ENCODE results near the gene PDGFD.

The PDGFD gene

GRCh38 chr11:104136861-104137260 is 27.1 kb downstream of the PDGFD start:
- Histone ChIP-seq H3K36me3 (ENCODE audit: control insufficient read depth, insufficient read depth, low read length) (no peaks in the 10 kb centered on the region), H3K4me1 (ENCODE audit: control insufficient read depth, insufficient read depth, low read length) (no peaks in the 10 kb centered on the region), H3K4me3 (ENCODE audit: low read depth, low read length) (no peak overlapping the region), H3K9me3 (ENCODE audit: control insufficient read depth, insufficient read depth, low read length) (no peaks in the 10 kb centered on the region), H3K27me3 (ENCODE audit: control insufficient read depth, insufficient read depth, low read length) (no peaks in the 10 kb centered on the region), H3K9ac (ENCODE audit: low read depth, low read length) (no peak overlapping the region)

- H3K36me3 ChIP-seq (ENCODE audit: control insufficient read depth, insufficient read depth, low read length) = no peaks in the 10 kb centered on the region
- no peak overlapping the region for H3K4me3 ChIP-seq (ENCODE audit: low read depth, low read length)
- H3K4me1 ChIP-seq (ENCODE audit: control insufficient read depth, insufficient read depth, low read length) = no peaks in the 10 kb centered on the region
- H3K9ac ChIP-seq (ENCODE audit: low read depth, low read length) = no peak overlapping the region
- no peaks in the 10 kb centered on the region for H3K9me3 ChIP-seq (ENCODE audit: control insufficient read depth, insufficient read depth, low read length)
- H3K27me3 ChIP-seq (ENCODE audit: control insufficient read depth, insufficient read depth, low read length) = no peaks in the 10 kb centered on the region
Measured at GRCh38 chr11:104134745-104135144, 29.2 kb downstream of the PDGFD start.

GRCh38 chr11:104130161-104130560 is 33.8 kb downstream of the PDGFD start:
- no peaks in the 10 kb centered on the region for H3K27me3 ChIP-seq (ENCODE audit: control insufficient read depth, insufficient read depth, low read length)
- no peaks in the 10 kb centered on the region for H3K36me3 ChIP-seq (ENCODE audit: control insufficient read depth, insufficient read depth, low read length)
- H3K4me3 ChIP-seq (ENCODE audit: low read depth, low read length) = no peak overlapping the region
- no peaks in the 10 kb centered on the region for H3K9me3 ChIP-seq (ENCODE audit: control insufficient read depth, insufficient read depth, low read length)
- no peaks in the 10 kb centered on the region for H3K4me1 ChIP-seq (ENCODE audit: control insufficient read depth, insufficient read depth, low read length)
- no peak overlapping the region for H3K9ac ChIP-seq (ENCODE audit: low read depth, low read length)

- no peaks in the 10 kb centered on the region for H3K9me3 ChIP-seq (ENCODE audit: control insufficient read depth, insufficient read depth, low read length)
- no peak overlapping the region for H3K4me3 ChIP-seq (ENCODE audit: low read depth, low read length)
- H3K4me1 ChIP-seq (ENCODE audit: control insufficient read depth, insufficient read depth, low read length) = no peaks in the 10 kb centered on the region
- H3K27me3 ChIP-seq (ENCODE audit: control insufficient read depth, insufficient read depth, low read length) = no peaks in the 10 kb centered on the region
- H3K9ac ChIP-seq (ENCODE audit: low read depth, low read length) = no peak overlapping the region
- no peaks in the 10 kb centered on the region for H3K36me3 ChIP-seq (ENCODE audit: control insufficient read depth, insufficient read depth, low read length)
Measured at GRCh38 chr11:104129145-104129544, 34.8 kb downstream of the PDGFD start.

GRCh38 chr11:104127828-104128227 is 36.1 kb downstream of the PDGFD start:
- Histone ChIP-seq H3K27me3 (ENCODE audit: control insufficient read depth, insufficient read depth, low read length) (no peaks in the 10 kb centered on the region), H3K4me1 (ENCODE audit: control insufficient read depth, insufficient read depth, low read length) (no peaks in the 10 kb centered on the region), H3K9ac (ENCODE audit: low read depth, low read length) (no peak overlapping the region), H3K4me3 (ENCODE audit: low read depth, low read length) (no peak overlapping the region), H3K9me3 (ENCODE audit: control insufficient read depth, insufficient read depth, low read length) (no peaks in the 10 kb centered on the region), H3K36me3 (ENCODE audit: control insufficient read depth, insufficient read depth, low read length) (no peaks in the 10 kb centered on the region)

- Histone ChIP-seq H3K27me3 (ENCODE audit: control insufficient read depth, insufficient read depth, low read length) (no peaks in the 10 kb centered on the region), H3K9me3 (ENCODE audit: control insufficient read depth, insufficient read depth, low read length) (no peaks in the 10 kb centered on the region), H3K4me3 (ENCODE audit: low read depth, low read length) (no peak overlapping the region), H3K4me1 (ENCODE audit: control insufficient read depth, insufficient read depth, low read length) (no peaks in the 10 kb centered on the region), H3K36me3 (ENCODE audit: control insufficient read depth, insufficient read depth, low read length) (no peaks in the 10 kb centered on the region), H3K9ac (ENCODE audit: low read depth, low read length) (no peak overlapping the region)
Measured at GRCh38 chr11:104126464-104126863, 37.5 kb downstream of the PDGFD start.

GRCh38 chr11:104124979-104125378 is 39.0 kb downstream of the PDGFD start:
- no peak overlapping the region for H3K4me3 ChIP-seq (ENCODE audit: low read depth, low read length)
- H3K36me3 ChIP-seq (ENCODE audit: control insufficient read depth, insufficient read depth, low read length) = no peaks in the 10 kb centered on the region
- H3K9ac ChIP-seq (ENCODE audit: low read depth, low read length) = no peak overlapping the region
- H3K9me3 ChIP-seq (ENCODE audit: control insufficient read depth, insufficient read depth, low read length) = no peaks in the 10 kb centered on the region
- no peaks in the 10 kb centered on the region for H3K4me1 ChIP-seq (ENCODE audit: control insufficient read depth, insufficient read depth, low read length)
- no peaks in the 10 kb centered on the region for H3K27me3 ChIP-seq (ENCODE audit: control insufficient read depth, insufficient read depth, low read length)

- Histone ChIP-seq H3K4me1 (ENCODE audit: control insufficient read depth, insufficient read depth, low read length) (no peaks in the 10 kb centered on the region), H3K9me3 (ENCODE audit: control insufficient read depth, insufficient read depth, low read length) (no peaks in the 10 kb centered on the region), H3K27me3 (ENCODE audit: control insufficient read depth, insufficient read depth, low read length) (no peaks in the 10 kb centered on the region), H3K4me3 (ENCODE audit: low read depth, low read length) (no peak overlapping the region), H3K9ac (ENCODE audit: low read depth, low read length) (no peak overlapping the region), H3K36me3 (ENCODE audit: control insufficient read depth, insufficient read depth, low read length) (no peaks in the 10 kb centered on the region)
Measured at GRCh38 chr11:104122836-104123235, 41.1 kb downstream of the PDGFD start.

GRCh38 chr11:104122011-104122635 is 41.8 kb downstream of the PDGFD start:
- H3K4me3 ChIP-seq (ENCODE audit: low read depth, low read length) = no peak overlapping the region
- no peak overlapping the region for H3K9ac ChIP-seq (ENCODE audit: low read depth, low read length)
- H3K36me3 ChIP-seq (ENCODE audit: control insufficient read depth, insufficient read depth, low read length) = no peaks in the 10 kb centered on the region
- no peaks in the 10 kb centered on the region for H3K27me3 ChIP-seq (ENCODE audit: control insufficient read depth, insufficient read depth, low read length)
- H3K4me1 ChIP-seq (ENCODE audit: control insufficient read depth, insufficient read depth, low read length) = no peaks in the 10 kb centered on the region
- no peaks in the 10 kb centered on the region for H3K9me3 ChIP-seq (ENCODE audit: control insufficient read depth, insufficient read depth, low read length)

- H3K9me3 ChIP-seq (ENCODE audit: control insufficient read depth, insufficient read depth, low read length) = no peaks in the 10 kb centered on the region
- no peak overlapping the region for H3K9ac ChIP-seq (ENCODE audit: low read depth, low read length)
- H3K4me1 ChIP-seq (ENCODE audit: control insufficient read depth, insufficient read depth, low read length) = no peaks in the 10 kb centered on the region
- H3K36me3 ChIP-seq (ENCODE audit: control insufficient read depth, insufficient read depth, low read length) = no peaks in the 10 kb centered on the region
- no peak overlapping the region for H3K4me3 ChIP-seq (ENCODE audit: low read depth, low read length)
- no peaks in the 10 kb centered on the region for H3K27me3 ChIP-seq (ENCODE audit: control insufficient read depth, insufficient read depth, low read length)
Measured at GRCh38 chr11:104120493-104121137, 43.3 kb downstream of the PDGFD start.

GRCh38 chr11:104118105-104118744 is 45.7 kb downstream of the PDGFD start:
- no peak overlapping the region for H3K4me3 ChIP-seq (ENCODE audit: low read depth, low read length)
- H3K9ac ChIP-seq (ENCODE audit: low read depth, low read length) = no peak overlapping the region
- H3K9me3 ChIP-seq (ENCODE audit: control insufficient read depth, insufficient read depth, low read length) = no peaks in the 10 kb centered on the region
- no peaks in the 10 kb centered on the region for H3K36me3 ChIP-seq (ENCODE audit: control insufficient read depth, insufficient read depth, low read length)
- H3K4me1 ChIP-seq (ENCODE audit: control insufficient read depth, insufficient read depth, low read length) = no peaks in the 10 kb centered on the region
- H3K27me3 ChIP-seq (ENCODE audit: control insufficient read depth, insufficient read depth, low read length) = no peaks in the 10 kb centered on the region

- no peaks in the 10 kb centered on the region for H3K9me3 ChIP-seq (ENCODE audit: control insufficient read depth, insufficient read depth, low read length)
- no peaks in the 10 kb centered on the region for H3K36me3 ChIP-seq (ENCODE audit: control insufficient read depth, insufficient read depth, low read length)
- H3K9ac ChIP-seq (ENCODE audit: low read depth, low read length) = no peak overlapping the region
- no peak overlapping the region for H3K4me3 ChIP-seq (ENCODE audit: low read depth, low read length)
- H3K27me3 ChIP-seq (ENCODE audit: control insufficient read depth, insufficient read depth, low read length) = no peaks in the 10 kb centered on the region
- H3K4me1 ChIP-seq (ENCODE audit: control insufficient read depth, insufficient read depth, low read length) = no peaks in the 10 kb centered on the region
Measured at GRCh38 chr11:104113541-104113940, 50.4 kb downstream of the PDGFD start.
